ENCODE measurements around the gene IL10RA. TPM values are rescaled to one million over a fixed set of nuclear protein-coding genes. Genes with fewer than 3 reads are reported as not detected.

IL10RA gene
- 10 to 100 TPM in 8 of 9 donors, 1 to 10 TPM in 1; 2.7 to 50.5 (median 32.2) TPM for total RNA-seq
- polyA plus RNA-seq: 10 to 100 TPM in 1 of 3 donors, 1 to 10 TPM in 2; 4.6 to 10.2 (median 7.3) TPM
- long read RNA-seq, donor 1: 0 reads
- long read RNA-seq, donor 2, partial matches to known transcripts: 0 of 1 reads
- long read RNA-seq, donor 2, other reads (novel, unspliced or antisense): 0 of 1 reads
- long read RNA-seq, donor 3: 0 reads
- long read RNA-seq, donor 4, partial matches to known transcripts: 0 of 1 reads
- long read RNA-seq, donor 4, other reads (novel, unspliced or antisense): 1 of 1 reads
- long read RNA-seq, donor 5, full-length matches to known transcripts: 46 of 57 reads
- long read RNA-seq, donor 5, partial matches to known transcripts: 1 of 57 reads
- long read RNA-seq, donor 5, other reads (novel, unspliced or antisense): 10 of 57 reads
- long read RNA-seq, donor 6, partial matches to known transcripts: 5 of 8 reads
- long read RNA-seq, donor 6, other reads (novel, unspliced or antisense): 2 of 8 reads
- long read RNA-seq, donor 7, partial matches to known transcripts: 0 of 1 reads
- long read RNA-seq, donor 7, other reads (novel, unspliced or antisense): 0 of 1 reads
- long read RNA-seq, donor 8, partial matches to known transcripts: 0 of 1 reads
- long read RNA-seq, donor 8, other reads (novel, unspliced or antisense): 0 of 1 reads
- long read RNA-seq, donor 9, partial matches to known transcripts: 0 of 2 reads
- long read RNA-seq, donor 9, other reads (novel, unspliced or antisense): 0 of 2 reads
- long read RNA-seq, donor 10: 0 reads

DNA sequence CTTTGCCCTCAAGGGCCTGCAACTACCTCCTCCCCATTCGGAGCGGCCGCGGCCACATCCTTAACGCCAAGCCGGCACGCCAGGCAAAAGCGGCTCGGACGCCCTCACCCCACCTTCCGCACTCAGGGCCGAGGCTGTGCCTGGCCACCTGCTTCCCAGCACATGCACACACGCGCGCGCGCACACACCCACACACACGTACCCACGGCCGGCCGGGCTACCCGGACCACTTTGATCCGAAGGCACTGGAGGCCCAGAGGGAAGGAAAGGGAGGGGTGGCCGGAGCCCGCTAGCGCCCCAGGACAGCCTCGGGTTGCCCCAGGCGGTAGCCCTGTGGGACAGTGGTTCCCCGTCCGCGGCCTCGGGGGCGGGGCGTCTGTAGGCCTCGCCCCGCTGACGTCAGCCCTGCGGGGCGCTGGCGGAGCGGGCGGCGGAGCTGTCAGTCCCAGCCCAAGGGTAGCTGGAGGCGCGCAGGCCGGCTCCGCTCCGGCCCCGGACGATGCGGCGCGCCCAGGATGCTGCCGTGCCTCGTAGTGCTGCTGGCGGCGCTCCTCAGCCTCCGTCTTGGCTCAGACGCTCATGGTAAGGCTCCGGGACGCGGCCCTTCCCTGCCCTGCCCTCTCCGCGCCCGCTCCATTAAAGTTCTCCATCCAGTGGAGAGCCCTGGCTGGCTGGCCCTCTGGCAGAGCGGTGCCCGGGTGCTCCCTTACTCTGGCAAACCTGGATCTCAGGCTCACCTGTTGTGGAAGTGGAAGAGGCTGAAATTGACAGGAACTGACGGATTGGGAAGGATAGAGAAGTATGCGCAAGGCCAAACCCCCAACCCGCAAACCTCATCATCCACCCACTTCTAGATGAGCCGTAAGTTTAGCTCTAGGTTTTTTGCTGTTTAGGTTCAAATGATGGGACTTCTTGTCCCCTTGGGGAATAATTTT, at the start of gene IL10RA:
Gene IL10RA (plus strand): TSS at position 442 of the 935 bp plus-strand sequence. CDS start 74 bp downstream, at position 516.
- peak within 1 kb of the TSS in 2 of 4 donors; percentile 10 to 50 for H3K4me3 ChIP-seq
- intact Hi-C loops (cut with DNase I): no loop called here
- H3K27ac ChIP-seq: peak within 1 kb of the TSS in 4 of 5 donors; percentile 54 to 77 (median 68)
- no peaks in the 10 kb centered on the region for H3K36me3 ChIP-seq (replicated peaks in 1 of 2)
- H3K4me1 ChIP-seq (replicated peaks in 1 of 2): no peaks in the 10 kb centered on the region
- peaks cover 6% of the 10 kb centered on the region for H3K27me3 ChIP-seq
- peak in 1 of 2 donors; percentile 62 for TF ChIP-seq POLR2A (IDR thresholded peaks at IDR 0.05)
- TF ChIP-seq CTCF (IDR thresholded peaks at IDR 0.05): no peak
- DNase-seq: peak; percentile 65 to 81 (median 70)
- 3 to 11% (median 4%) methylated on average over 20 to 71 of the region's 71 CpGs for WGBS, 4 donors
- H3K9me3 ChIP-seq (replicated peaks in 1 of 3): no peaks in the 10 kb centered on the region

GRCh38 chr11:117936973-117937372, 49.2 kb upstream of the IL10RA start:
- 44 to 52% (median 47%) methylated on average over 6 of the region's 6 CpGs for WGBS, 4 donors
- H3K4me1 ChIP-seq (replicated peaks in 1 of 2): peaks cover 0 to 6% of the 10 kb centered on the region in 2 donors
- DNase-seq: no peak
- no peaks in the 10 kb centered on the region for H3K9me3 ChIP-seq (replicated peaks in 1 of 3)
- intact Hi-C loops (cut with DNase I): no loop called here
- no peak for TF ChIP-seq CTCF (IDR thresholded peaks at IDR 0.05)
- no peak for TF ChIP-seq POLR2A (IDR thresholded peaks at IDR 0.05)
- no peaks in the 10 kb centered on the region for H3K27me3 ChIP-seq
- H3K4me3 ChIP-seq: no peak overlapping the region
- no peaks in the 10 kb centered on the region for H3K36me3 ChIP-seq (replicated peaks in 1 of 2)
- no peak overlapping the region for H3K27ac ChIP-seq

- intact Hi-C loops (cut with DNase I): no loop called here
- Histone ChIP-seq H3K36me3 (replicated peaks in 1 of 2) (no peaks in the 10 kb centered on the region), H3K4me1 (replicated peaks in 1 of 2) (peaks cover 0 to 6% of the 10 kb centered on the region in 2 donors), H3K27ac (no peak overlapping the region), H3K4me3 (no peak overlapping the region), H3K9me3 (replicated peaks in 1 of 3) (no peaks in the 10 kb centered on the region), H3K27me3 (no peaks in the 10 kb centered on the region)
- 95 to 99% (median 97%) methylated on average over 8 of the region's 8 CpGs for WGBS, 4 donors
- peak in 1 of 7 donors; percentile 29 for DNase-seq
- TF ChIP-seq CTCF (IDR thresholded peaks at IDR 0.05) (no peak), POLR2A (IDR thresholded peaks at IDR 0.05) (no peak)
These were observed 45.5 kb upstream of the IL10RA start for GRCh38 chr11:117940736-117941135.

Data from adrenal gland (tissue), 19 donors.